GM21515 (cell line): ENCODE measurements around the gene CIB1.

ENCODE experiments used
- ATAC-seq: cut with Tn5 transposase; IDR thresholded peaks from one replicate; pipeline ENCODE4 v1.9.1; 2021; ENCODE audit not compliant: unreplicated experiment

The CIB1 gene

DNA sequence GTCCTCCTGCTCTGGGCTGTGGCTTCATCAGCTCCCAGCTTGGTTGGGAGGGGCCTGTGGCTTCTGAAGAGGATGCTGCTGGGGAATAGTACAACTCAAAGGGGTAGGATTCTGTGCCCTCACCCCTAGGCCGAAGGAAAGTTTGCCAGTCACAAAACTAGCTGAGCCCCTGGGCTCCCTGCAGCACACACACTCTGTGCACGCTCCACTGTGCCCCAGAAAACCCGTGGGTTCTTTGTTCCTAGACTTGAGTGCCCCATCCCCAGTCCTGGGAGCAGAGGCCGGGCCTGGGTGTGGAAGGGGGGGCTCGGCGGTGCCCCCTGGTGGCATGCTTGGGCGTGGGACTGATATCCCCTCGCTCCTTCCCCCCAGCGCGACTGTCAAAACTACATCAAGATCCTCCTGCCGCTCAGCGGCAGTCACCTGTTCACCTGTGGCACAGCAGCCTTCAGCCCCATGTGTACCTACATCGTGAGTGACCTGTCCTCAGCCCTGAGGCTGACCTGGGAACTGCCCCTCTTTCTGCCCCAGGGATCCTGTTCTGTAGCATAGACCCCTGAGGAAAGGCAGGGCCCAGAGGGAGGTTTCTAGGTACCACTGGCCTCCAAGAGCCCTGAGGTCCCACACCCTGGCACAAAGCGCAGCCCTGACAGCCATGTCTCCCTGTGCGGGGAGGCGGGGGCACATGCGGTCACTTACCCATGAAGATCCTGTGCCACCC, 14.2 kb downstream of the CIB1 start:
- ATAC-seq = no peak

DNA sequence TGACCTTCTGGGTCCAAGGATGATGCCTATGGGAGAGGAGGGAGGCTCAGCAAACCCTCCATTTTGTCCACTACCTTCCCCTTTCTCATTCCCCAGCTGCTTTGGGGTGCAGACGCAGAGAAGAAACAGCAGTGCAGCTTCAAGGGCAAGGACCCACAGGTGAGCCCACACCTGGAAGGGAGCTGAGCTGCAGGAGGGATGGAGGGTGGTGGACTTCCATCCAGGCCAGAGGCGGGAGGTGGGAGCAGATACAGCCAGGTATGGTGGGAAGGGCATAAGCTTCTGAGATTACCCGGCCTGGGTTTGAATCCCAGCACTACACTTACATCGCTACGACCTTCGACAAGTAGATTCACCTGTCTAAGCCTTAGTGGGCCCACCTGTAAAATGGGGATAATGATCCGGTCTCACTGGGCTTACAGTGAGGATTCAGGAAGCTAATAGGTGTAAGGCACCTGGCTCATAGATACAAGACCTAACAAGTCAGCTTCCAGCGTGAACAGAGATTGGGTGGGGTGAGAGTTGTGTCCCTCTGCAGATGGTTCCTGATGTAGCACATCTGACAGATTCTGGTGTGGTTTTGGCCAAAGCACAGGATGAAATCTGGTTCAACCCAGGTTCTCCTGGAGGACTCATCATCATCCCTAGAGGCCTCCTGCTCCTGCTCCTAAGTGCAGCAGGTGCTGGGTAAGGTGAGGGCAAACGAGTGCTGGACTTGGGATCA, 15.9 kb downstream of the CIB1 start:
- no peak for ATAC-seq

DNA sequence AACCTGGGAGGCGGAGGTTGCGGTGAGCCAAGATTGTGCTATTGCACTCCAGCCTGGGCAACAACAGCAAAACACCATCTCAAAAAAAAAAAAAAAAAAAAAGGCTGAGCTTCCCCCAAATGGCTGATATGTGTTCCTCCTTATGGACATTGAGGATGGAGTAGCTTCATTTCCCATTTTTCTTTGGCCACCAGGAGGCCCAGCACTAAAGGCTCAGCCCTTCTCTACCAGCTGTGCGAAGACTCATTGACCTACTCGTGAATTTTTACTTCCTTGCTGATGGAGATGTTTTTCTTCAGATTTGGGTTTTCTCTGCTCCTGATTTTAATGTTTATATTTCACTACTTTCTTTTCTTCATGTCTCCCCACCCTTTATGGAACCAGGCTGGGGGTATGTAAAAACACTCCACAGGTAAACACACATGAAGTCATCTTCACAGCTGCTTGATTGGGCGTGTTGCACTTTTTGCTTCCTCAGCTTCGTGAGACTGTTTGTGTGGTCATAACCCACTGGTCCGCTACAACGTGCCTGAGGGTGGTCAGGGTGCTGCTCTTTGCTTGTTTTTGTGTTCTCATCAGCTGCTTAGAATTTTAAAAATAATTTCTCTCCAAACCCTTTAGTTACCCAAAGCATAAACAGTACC, 19.1 kb downstream of the CIB1 start:
- ATAC-seq = no peak

DNA sequence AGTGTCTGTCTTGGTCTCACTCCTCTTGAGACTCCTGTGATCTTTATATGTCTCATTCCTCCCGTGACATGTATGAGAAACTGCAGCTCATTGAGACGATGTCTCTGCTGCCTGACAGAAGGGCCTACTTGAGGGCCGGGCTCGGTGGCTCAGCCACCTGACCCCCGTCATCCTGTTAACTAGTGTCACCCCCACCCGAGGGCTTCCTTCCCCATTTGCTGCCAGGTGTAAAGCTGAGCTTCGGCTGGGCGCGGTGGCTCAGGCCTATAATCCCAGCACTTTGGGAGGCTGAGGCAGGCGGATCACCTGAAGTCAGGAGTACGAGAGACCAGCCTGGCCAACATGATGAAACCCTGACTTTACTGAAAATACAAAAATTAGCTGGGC, 19.9 kb downstream of the CIB1 start:
- no peak for ATAC-seq

DNA sequence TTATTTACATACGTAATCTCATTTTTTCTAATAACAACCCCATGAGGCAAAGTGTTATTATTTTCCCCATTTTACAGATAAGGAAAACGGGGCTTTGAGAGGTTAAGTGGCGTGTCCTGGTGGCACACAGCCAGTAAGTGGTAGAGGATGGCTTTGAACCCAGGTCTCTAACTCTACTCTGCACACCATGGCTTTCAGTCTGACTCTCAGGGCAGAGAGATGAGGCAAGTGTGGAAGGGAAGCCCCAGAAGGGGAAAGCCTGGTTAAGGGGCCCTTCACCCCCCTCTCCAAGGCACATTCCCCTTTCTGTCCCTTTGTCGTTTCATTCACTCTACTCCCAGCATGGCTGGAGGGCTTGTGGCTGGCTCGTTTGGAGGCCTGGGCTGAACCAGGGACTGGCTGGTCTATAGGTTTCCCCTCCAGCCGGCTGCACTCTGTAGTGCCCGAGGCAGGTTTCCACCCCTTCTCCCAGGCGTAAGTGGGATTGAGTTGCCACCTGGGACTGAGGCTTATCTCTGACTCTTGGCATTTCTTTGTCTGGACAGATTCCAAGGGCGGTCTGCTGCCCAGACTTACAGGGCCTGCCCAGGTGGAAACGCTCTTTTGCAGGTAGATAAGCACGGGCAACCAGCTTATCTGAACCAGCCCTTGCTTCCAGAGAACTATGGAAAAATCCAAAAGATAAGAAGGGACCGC, 20.5 kb downstream of the CIB1 start:
- no peak for ATAC-seq

DNA sequence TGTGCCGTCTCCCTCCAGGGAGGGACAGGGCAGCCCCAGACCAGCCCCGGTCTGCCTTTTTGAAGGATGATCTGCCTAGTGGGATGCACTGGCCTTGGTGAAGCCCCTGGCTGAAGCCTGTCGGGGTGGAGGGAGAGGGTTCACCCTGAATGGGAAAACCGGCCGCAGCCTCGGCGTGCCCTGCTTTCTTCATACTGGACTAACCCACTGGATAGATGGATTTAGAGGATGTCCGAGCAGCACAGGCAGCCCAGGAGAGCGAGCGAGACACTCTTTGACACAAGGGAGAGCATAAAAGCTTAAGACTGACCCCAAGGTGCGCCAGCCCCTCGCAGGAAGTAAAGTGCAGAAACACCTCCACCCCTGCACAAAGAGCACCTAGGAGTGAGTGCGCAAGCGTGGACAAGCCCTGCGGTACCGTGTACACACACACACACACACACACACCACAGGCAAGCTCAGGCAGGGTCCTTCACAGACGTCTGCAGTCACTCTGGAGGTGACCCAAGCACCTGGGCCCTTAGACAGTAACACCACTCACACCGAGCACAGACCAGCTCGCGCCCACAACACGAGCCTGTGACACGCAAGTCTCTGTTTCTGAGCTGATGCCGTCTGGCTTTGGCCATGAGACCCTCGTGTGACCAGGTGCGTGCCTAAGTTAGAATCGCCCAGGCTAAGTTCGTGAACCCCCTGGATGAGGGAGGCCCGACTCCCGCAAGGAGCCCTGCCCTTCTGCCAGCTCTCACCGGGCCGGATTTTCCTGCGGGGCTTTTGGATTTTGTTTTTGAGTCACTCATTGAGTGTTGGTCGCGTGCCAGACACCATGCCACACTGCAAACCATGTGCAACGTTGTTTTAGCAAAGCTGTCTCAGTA, 21.3 kb downstream of the CIB1 start:
- ATAC-seq = no peak

DNA sequence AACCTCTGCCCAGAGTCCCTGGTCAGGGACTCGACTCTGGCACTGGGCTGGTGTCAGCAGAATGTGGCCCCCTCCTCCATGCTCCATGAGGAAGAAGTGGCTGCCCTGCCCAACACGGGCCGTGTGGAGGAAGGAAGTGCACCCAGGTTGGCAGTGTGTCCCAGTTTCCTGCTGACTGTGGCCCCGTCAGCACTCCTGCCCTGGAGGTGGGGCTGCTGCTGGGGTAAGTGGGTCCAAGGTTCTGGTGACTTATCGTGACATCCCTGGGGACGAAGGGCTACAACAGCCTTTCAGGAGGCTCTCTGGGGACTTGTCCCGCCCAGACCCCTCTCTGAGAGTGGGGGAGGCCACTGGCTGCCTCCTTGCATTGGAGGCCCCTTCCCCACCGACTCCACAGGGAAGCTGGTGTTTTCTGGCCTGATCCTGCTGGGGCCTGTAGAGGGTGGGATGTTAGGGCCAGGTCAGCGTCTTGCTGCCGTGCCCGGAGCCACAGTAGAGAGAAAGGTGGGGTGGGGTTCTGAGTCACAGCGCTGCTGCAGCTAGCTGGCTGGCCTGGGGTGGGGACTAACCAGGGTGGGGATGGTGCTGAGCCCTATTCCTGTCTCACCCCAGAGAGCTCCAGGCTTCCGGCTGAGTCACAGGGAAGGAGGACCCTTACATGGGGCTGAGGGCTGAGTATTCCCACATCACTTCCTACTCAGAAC, 22.1 kb downstream of the CIB1 start:
- no peak for ATAC-seq

DNA sequence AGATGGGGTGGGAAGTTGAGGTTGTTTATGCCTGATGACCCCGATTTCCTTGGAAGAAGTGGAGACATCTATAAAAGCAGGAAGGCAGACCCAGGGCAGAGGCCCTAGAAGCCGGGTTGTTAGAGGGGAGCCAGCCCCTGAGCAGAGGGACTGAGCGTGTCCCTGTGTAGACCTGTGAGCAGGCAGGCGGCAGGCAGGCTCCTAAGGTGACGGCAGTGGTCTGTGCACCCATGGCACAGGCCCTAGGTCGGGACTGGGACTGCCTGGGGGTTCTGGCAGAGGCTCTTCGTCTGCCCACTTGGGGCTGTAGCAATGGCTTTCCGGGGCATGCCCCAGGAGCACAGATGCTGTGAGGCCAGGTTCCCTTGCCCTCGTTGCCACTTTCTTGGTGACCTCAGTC, 22.7 kb downstream of the CIB1 start:
- ATAC-seq = no peak

DNA sequence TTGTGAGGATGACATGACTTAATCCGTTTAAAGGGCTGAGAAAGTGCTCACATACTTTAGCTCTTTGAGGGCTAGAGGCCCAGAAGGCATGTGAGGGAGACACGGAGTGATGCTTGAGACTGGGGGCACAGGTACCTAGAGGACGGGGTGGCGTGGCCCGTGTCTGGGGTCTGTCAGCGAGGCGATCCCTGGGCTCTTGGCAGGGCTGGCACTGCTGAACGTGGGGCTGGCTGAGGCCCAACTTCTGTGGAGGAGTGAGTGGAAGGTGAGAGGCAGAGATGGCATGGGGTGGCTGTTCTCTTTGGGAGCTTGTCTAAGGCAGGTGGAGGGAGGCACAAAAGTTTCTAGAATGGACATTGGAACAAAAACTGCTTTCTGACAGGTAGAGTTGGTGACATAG, 23.1 kb downstream of the CIB1 start:
- ATAC-seq = no peak

DNA sequence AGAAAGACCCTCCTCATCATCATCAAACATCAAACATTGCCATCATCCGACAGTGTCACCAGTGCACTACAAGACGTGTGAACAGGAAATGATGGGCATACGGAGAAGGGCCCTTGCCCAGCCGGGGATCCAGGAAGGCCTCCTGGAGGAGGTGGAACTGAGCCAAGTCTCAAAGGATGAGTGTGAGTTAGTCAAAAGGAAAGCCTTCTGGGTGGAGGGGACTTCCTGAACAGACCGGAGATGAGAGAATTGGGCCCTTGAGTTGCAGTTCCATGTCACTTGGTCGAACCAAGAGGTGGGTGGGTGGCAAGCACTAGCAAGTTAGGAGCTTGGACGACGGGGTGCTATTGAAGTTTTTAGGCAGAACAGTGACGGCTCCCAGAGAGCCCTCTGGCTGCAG, 24.1 kb downstream of the CIB1 start:
- no peak for ATAC-seq

DNA sequence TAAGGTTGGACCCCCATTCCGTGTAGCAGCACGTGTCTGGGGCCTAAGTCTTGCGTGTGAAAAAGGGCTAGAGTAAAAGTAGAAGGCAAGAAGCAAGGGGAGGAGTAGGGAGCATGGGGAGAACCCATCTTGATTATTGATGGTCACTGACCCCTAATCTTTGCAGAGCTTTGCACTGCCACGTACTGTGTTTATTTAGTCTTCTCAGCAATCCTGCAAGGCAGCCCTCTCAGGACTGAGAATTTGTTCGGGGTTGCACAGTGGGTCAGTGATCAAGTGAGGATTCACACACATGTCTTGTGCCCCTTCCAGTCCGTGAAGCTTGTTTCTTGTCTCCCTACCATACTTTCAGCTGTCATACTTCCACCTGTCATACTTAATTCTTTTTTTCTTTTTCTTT, 25.4 kb downstream of the CIB1 start:
- ATAC-seq = no peak

DNA sequence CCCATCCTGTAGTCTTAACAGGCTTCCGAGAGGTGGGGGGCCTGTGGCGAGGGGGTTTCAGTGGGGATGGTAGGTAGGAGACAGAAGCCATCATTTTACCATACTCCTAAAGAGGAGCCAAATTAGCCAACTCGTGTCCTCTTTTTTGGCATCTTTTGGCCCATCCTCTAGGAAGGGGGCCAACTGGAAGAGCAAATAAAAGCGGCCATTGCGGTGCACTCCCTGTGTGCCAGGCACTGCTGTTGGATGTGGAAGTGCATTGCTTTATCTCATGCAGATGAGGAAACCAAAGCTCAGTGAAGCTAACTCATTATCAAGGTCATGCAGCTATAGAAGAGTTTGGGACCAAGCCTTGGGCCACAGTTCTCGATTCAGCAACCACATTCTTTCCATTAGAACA, 26.5 kb downstream of the CIB1 start:
- ATAC-seq = no peak

DNA sequence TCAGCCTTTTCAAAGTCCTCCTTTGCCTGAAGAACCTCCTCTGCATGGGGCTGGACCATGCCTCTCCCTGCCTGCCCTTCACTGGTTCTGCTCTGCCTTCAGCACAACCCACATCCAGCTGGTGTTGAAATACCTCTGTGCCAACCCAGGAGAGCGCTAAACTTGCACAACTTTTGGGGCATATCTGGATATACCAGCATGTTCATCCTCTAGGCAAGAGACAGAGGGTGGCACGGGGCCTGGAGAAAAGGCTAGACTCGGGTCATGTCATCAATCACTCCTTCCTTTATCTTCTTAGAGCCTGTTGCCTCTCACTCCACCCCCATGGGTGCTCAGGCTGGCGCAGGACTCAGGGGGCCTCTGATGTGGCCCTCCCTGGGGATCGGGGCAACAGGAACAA, 27.9 kb downstream of the CIB1 start:
- no peak for ATAC-seq

DNA sequence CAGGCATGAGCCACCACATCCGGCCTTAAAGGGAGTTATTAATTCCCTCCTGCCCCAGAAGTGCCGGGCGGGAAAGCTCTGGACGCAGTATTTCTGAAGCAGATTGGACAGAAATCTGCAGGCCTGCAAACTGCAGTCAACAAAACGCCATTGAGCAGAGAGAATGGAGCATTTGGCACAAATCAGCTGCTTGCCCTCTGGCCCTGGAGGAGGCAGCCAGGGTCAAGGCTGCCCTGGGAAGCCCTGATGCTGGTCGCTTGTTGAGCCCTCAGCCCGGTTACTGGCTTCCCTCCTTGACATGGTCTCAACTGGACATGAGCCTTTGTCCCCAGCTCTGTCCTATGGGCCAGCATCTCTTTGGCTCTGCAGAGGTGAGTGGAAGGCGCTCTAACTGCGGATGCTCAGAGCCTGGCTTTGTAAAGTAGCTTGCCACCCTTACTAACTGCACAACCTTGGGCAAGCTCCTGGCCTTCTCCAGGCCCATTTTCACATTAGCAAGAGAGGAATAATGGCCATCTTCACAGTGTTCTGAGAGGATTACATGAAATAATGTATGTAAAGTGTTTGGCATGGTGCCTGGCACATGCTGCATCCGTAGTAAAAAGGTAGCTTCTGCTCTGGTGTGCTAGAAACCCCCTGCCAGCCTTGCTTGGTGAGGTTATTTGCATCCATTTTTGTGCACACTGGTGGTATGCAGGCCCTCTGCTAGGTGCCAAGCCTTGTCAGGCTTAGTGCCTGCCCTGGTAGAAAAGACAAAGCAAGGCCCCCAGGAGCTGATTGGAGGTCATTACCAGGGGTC, 28.5 kb downstream of the CIB1 start:
- no peak for ATAC-seq

DNA sequence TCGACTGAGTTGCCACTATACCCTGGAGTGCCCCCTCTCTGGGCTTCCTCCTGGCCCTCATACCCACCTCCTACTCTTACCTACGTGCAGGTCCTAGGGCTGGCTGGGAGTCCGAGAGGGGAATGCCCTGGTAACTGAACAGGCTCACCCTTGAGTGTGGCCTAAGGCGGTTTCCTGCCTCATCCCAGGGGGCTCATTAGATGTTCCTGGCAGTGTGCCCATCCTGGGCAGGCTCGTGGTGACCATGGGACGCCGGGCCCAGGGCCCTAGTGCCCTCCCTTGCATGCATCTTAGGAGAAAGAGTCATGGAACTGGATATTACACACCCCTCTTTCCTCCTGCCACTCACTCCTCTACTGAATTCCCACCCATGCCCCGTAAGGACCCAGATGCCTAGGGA, 29.8 kb downstream of the CIB1 start:
- ATAC-seq = no peak

DNA sequence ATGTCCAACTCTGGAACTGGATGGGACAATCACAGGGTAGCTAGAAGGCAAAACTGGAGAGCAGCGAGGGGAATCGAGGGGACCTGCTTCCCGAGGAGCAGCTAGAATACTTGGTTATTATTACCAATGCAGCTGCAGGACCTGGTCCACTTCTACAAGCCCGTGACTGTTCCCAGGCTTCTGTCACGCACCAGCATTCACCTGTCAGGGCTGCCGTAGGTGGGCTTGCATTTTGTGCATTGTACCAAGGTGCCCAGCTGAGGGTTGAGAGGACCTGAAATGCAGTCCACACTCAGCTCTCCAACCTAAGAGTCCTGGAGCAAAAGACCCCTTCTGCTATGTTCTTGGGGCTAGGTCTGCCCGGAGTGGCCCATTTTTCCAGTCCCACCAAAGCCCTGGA, 30.3 kb downstream of the CIB1 start:
- ATAC-seq = no peak

DNA sequence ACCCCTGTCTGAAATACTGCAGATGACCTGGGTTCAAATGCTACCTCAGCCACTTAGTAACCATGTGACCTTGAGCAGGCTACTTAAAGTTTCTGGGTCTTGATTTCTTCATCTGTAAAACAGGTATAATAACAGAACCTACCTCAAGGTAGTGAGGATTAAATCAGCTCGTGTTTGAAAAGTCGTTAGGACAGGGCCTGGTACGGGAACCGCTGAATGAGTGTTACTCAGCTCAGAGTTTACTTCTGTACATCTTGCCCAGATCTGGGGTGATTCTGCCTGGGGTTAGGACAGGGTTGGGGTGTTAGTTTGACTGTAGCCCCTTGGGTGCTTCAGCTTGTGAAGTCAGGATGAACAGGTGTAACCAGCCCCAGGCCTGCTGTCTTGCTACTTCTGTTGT, 30.8 kb downstream of the CIB1 start:
- no peak for ATAC-seq

DNA sequence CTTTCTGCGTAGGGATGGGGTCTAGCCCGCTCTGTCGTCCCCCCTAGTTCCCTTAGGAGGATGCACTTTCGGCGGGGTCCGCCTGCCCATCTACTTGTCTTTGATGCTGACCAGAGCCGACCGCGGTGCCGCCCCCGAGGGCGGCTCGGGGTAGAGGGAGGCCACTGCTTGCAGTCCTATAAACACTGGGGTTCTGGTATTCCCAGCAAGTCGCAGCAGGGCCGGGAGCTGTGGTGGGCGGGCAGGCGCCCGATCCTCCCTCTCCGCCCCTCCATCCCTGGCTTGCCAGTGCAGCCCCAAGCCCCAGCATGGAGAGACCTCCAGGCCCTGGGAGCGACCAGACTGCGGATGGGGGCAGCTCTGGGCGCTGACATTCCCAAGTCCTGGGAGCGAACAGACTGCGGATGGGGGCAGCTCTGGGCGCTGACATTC, 31.8 kb downstream of the CIB1 start:
- ATAC-seq = no peak
